ENCODE results near the gene ARMH4. TPM values are rescaled to one million over a fixed set of nuclear protein-coding genes. Genes with fewer than 3 reads are reported as not detected.

The ARMH4 gene
- total and polyA plus RNA-seq, 10 donors = 0.02 to 3.7 (median 1.2) TPM

- Histone ChIP-seq H3K4me3 (no peak overlapping the region), H3K36me3 (no peaks in the 10 kb centered on the region), H3K4me1 (no peaks in the 10 kb centered on the region), H3K27ac (no peak overlapping the region), H3K27me3 (replicated peaks in 1 of 7) (no peaks in the 10 kb centered on the region), H3K9me3 (no peaks in the 10 kb centered on the region)
- intact Hi-C loops (cut with DNase I; ENCODE audit: low total_unique reads) = no loop called here
- TF ChIP-seq POLR2AphosphoS5 (IDR thresholded peaks at IDR 0.05) = no peak
- TF ChIP-seq POLR2A (IDR thresholded peaks at IDR 0.05) = no peak
- TF ChIP-seq CTCF (IDR thresholded peaks at IDR 0.05 in 8 of 11, conservative IDR thresholded peaks at IDR 0.05 in 3 of 11) = no peak
- no peak for DNase-seq
- 41 to 66% (median 52%) methylated on average over 3 of the region's 3 CpGs for WGBS, 5 donors
These were observed 91.9 kb downstream of the ARMH4 start for GRCh38 chr14:58060077-58060476.

- Histone ChIP-seq H3K27me3 (replicated peaks in 1 of 7) (no peaks in the 10 kb centered on the region), H3K36me3 (no peaks in the 10 kb centered on the region), H3K4me3 (no peak overlapping the region), H3K9me3 (no peaks in the 10 kb centered on the region), H3K4me1 (no peaks in the 10 kb centered on the region), H3K27ac (no peak overlapping the region)
- intact Hi-C loops (cut with DNase I; ENCODE audit: low total_unique reads) = no loop called here
- no peak for TF ChIP-seq POLR2AphosphoS5 (IDR thresholded peaks at IDR 0.05)
- TF ChIP-seq CTCF (IDR thresholded peaks at IDR 0.05 in 8 of 11, conservative IDR thresholded peaks at IDR 0.05 in 3 of 11) = no peak
- no peak for TF ChIP-seq POLR2A (IDR thresholded peaks at IDR 0.05)
- WGBS, 5 donors = 70 to 94% (median 86%) methylated on average over 3 of the region's 3 CpGs
- no peak for DNase-seq
These were observed 92.9 kb downstream of the ARMH4 start for GRCh38 chr14:58059126-58059525.

- H3K36me3 ChIP-seq = no peaks in the 10 kb centered on the region
- no peaks in the 10 kb centered on the region for H3K9me3 ChIP-seq
- no peaks in the 10 kb centered on the region for H3K27me3 ChIP-seq (replicated peaks in 1 of 7)
- TF ChIP-seq CTCF (IDR thresholded peaks at IDR 0.05 in 8 of 11, conservative IDR thresholded peaks at IDR 0.05 in 3 of 11) (no peak), POLR2AphosphoS5 (IDR thresholded peaks at IDR 0.05) (no peak), POLR2A (IDR thresholded peaks at IDR 0.05) (no peak)
- H3K4me1 ChIP-seq = no peaks in the 10 kb centered on the region
- no peak overlapping the region for H3K27ac ChIP-seq
- intact Hi-C loops (cut with DNase I; ENCODE audit: low total_unique reads) = no loop called here
- H3K4me3 ChIP-seq = no peak overlapping the region
- DNase-seq = no peak
These were observed 96.5 kb downstream of the ARMH4 start for GRCh38 chr14:58055497-58056010.

- 65 to 78% (median 70%) methylated on average over 3 of the region's 3 CpGs for WGBS, 5 donors
- no peaks in the 10 kb centered on the region for H3K4me1 ChIP-seq
- no peak overlapping the region for H3K27ac ChIP-seq
- H3K4me3 ChIP-seq = no peak overlapping the region
- no peak for DNase-seq
- no peaks in the 10 kb centered on the region for H3K27me3 ChIP-seq (replicated peaks in 1 of 7)
- intact Hi-C loops (cut with DNase I; ENCODE audit: low total_unique reads) = no loop called here
- no peak for TF ChIP-seq POLR2A (IDR thresholded peaks at IDR 0.05)
- no peak for TF ChIP-seq POLR2AphosphoS5 (IDR thresholded peaks at IDR 0.05)
- TF ChIP-seq CTCF (IDR thresholded peaks at IDR 0.05 in 8 of 11, conservative IDR thresholded peaks at IDR 0.05 in 3 of 11) = no peak
- H3K9me3 ChIP-seq = no peaks in the 10 kb centered on the region
- no peaks in the 10 kb centered on the region for H3K36me3 ChIP-seq
These were observed 97.9 kb downstream of the ARMH4 start for GRCh38 chr14:58054100-58054499.

All from spleen (tissue), 11 donors.